Stimulated activated naive B cell treated with anti-CD40 and anti-IgM and Interleukin-4, amounts not matched to agents 10 μg/mL and 1 μg/mL and 100 μg/mL, for 72 hours (primary cell): ENCODE results near the gene VWA3B.
"Not testable (repeated sequence)": the region's sequence is repeated elsewhere in the genome, so short reads cannot be mapped to it uniquely, and the experiment has no call there.

Experiments
- ATAC-seq, 2 donors: fragments of 150-1000 bp; cut with Tn5 transposase; replicated peaks; 2 replicates each; pipeline ENCODE4 v1.10.0; 2021; ENCODE audit warnings: moderate library complexity in 1 of 2
- DNase-seq: peaks from one replicate; pipeline ENCODE4 v3.0.0; 2021
- H3K27ac Mint-ChIP-seq: one replicate; pipeline ENCODE4 v1.8.0; 2022; ENCODE audit warnings: mild to moderate bottlenecking, mixed read lengths
- H3K27me3 Mint-ChIP-seq, 2 donors: one replicate each; pipeline ENCODE4 v1.8.0; 2022; ENCODE audit warnings: mixed read lengths in 2 of 2
- H3K36me3 Mint-ChIP-seq, 2 donors: one replicate each; pipeline ENCODE4 v1.8.0; 2022; ENCODE audit warnings: mixed read lengths in 2 of 2, mild to moderate bottlenecking in 1 of 2
- H3K4me1 Mint-ChIP-seq, 2 donors: one replicate each; pipeline ENCODE4 v1.8.0; 2022; ENCODE audit warnings: mixed read lengths in 2 of 2, mild to moderate bottlenecking in 1 of 2
- H3K4me3 Mint-ChIP-seq, 2 donors: one replicate each; pipeline ENCODE4 v1.8.0; 2022; ENCODE audit warnings: mild to moderate bottlenecking in 2 of 2, mixed read lengths in 2 of 2, moderate library complexity in 1 of 2
- H3K9me3 Mint-ChIP-seq, 2 donors: one replicate each; pipeline ENCODE4 v1.8.0; 2022; ENCODE audit warnings: mixed read lengths in 2 of 2, mild to moderate bottlenecking in 1 of 2

Gene VWA3B

DNA sequence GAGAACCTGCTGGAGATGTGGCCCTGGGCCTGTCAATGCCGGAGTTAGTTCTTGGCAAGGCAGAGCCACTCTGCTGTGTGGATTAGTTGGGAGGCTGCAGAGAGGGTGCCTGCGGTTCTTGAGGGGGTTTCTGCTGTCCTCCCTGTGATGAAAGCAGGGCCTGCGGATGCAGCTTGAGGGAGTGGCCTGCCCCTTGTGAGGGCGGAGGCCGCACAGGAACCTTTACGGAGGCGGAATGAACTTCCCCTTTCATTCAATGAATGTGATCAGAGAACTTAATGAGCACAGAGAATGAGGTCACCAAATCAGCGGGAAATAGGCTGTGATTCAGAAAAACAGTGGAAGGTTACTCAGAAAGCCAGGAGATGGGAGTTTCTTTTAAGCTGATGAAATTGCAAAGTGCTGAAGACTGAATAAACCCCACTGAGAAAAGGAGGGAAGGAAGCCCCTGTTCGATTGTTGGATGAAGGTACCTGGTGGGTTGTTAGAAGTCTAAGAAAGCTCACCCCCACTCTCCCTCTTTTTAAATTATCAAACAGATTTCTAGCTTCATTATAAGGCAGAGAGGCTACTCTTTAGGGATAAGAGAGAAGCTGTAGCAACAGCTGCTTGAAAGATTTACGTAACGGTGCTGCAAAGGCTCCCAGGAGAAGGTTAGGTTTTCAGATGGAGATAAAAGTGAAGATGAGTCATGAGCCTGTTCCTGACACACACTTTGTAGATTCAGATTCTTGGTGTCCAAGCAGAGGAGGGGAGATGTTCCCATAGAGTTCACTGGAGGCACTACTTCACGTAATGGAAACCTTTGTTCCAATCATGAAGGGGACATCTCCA, 47.4 kb downstream of the VWA3B start:
- Mint-ChIP-seq H3K4me3 (peak overlapping the region; percentile 10 to 30), H3K27ac (peak overlapping the region; percentile 38), H3K4me1 (peaks cover 30 to 34% of the 10 kb centered on the region in 2 donors), H3K27me3 (no peaks in the 10 kb centered on the region), H3K9me3 (peaks cover 0 to 1% of the 10 kb centered on the region in 2 donors), H3K36me3 (no peaks in the 10 kb centered on the region)
- ATAC-seq (peak; percentile 98 to 99), DNase-seq (peak; percentile 84)

DNA sequence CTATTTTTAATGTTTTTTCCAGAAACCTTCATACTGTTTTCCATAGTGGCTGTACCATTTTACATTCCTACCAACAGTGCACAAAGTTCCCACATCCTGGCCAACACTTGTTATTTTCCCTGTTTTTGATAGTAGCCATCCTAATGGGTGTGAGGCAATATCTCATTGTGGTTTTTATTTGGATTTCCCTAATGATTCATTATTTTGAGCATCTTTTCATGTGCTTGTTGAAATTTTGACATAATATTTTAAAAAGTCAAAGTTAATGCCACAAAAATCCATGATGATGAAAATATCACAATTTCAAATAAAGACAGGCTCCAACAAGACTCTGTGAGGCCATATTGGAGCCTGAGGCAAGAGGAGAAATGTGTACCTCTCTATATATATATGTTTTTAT, 50.2 kb downstream of the VWA3B start:
- Mint-ChIP-seq H3K4me1 (peaks cover 31 to 37% of the 10 kb centered on the region in 2 donors), H3K27ac (no peak overlapping the region), H3K4me3 (no peak overlapping the region), H3K36me3 (no peaks in the 10 kb centered on the region), H3K27me3 (no peaks in the 10 kb centered on the region), H3K9me3 (peaks cover 0 to 1% of the 10 kb centered on the region in 2 donors)
- no peak for ATAC-seq
- no peak for DNase-seq

DNA sequence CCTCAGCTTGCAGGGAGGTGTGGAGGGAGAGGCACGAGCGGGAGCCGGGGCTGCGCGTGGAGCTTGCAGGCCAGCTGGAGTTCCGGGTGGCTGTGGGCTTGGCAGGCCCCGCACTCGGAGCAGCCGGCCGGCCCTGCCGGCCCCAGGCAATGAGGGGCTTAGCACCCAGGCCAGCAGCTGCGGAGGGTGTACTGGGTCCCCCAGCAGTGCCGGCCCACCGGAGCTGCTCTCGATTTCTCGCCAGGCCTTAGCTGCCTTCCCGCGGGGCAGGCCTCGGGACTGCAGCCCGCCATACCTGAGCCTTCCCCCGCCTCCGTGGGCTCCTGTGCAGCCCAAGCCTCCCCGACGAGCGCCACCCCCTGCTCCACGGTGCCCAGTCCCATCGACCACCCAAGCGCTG, 52.0 kb downstream of the VWA3B start:
- not testable (repeated sequence) for H3K9me3 Mint-ChIP-seq, H3K4me3 Mint-ChIP-seq, H3K27me3 Mint-ChIP-seq, DNase-seq, H3K36me3 Mint-ChIP-seq, ATAC-seq
- Mint-ChIP-seq H3K4me1 (peaks cover 25 to 29% of the 10 kb centered on the region in 2 donors), H3K27ac (peak overlapping the region; percentile 56)

DNA sequence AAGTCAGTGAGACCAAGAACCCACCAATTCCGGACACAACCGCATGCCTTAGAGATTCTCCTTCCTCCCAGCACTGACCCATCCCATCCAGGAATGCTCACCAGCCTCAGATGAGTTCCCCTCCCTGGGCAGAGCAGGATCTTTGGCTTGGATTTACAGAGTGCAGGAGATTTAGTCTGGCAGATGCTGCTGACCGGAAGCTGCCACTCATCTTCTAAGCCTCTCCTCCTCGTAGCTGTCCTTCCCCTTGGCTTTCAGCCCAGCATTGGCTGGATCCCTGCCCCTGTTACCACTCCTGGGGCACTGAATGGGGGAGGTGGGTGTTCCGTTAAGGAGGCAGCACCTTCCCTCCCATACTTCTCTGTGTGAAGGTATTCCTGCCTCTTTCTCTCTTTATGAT, 53.2 kb downstream of the VWA3B start:
- Mint-ChIP-seq H3K27me3 (no peaks in the 10 kb centered on the region), H3K36me3 (no peaks in the 10 kb centered on the region), H3K27ac (peak overlapping the region; percentile 33), H3K4me3 (no peak overlapping the region), H3K4me1 (peaks cover 15 to 19% of the 10 kb centered on the region in 2 donors), H3K9me3 (peaks cover 0 to 1% of the 10 kb centered on the region in 2 donors)
- no peak for ATAC-seq
- no peak for DNase-seq

DNA sequence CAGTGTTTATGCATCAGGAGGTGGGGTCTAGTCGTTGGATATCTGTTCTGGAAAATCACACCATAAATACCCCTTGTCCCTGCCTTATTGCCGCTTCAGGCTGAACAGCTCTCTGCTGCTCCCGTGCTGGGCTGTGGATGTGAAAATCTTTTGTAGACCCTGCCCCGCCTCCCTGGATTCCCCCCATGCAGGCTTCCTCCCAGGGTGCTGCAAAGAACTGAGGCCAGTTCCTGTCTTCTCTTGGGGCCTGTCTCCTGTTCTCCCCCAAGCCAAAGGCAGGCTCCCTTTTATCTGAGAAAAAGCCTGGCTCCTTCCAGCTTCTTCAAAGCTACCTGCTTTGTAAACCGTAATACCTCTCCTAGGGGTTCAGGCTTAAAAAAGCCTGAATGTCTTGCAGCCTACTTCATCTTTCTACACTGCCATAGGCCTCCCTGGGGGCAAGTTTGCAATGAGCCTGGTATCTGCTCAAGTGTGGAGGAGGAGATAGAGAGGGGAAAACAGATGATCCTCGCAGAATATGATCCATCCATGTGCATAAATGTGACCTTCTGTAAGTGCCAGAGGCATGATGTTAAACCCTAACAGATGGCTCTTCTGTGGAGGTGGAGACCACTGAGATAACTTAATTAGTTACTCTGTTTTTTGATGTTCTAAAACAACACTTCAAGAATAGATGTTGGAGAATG, 55.3 kb downstream of the VWA3B start:
- no peaks in the 10 kb centered on the region for H3K27me3 Mint-ChIP-seq
- peaks cover 8 to 9% of the 10 kb centered on the region in 2 donors for H3K4me1 Mint-ChIP-seq
- H3K4me3 Mint-ChIP-seq: no peak overlapping the region
- H3K27ac Mint-ChIP-seq: peak overlapping the region; percentile 43
- DNase-seq (no peak), ATAC-seq (peak in 1 of 2 donors; percentile 57)
- H3K9me3 Mint-ChIP-seq: peaks cover 2 to 7% of the 10 kb centered on the region in 2 donors
- H3K36me3 Mint-ChIP-seq: peaks cover 0 to 4% of the 10 kb centered on the region in 2 donors

DNA sequence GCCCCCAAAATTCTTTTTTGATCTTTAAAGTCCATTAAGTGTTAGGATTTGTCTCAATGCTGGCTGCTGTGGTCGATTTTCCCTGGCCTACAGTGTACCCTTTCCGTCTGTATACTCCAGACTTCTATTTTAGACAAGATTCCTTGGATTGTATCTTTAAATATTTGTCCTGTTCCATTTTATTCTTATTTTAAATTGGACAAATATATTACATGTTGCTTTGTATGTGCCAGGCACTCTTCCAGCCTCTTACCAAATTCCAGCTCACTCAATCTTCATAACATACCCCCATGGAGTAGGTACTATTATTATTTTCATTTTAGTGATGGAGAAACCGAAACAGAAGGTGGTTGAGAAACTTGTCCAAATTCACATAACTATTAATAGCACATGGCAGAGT, 58.1 kb downstream of the VWA3B start:
- Mint-ChIP-seq H3K9me3 (peaks cover 3 to 7% of the 10 kb centered on the region in 2 donors), H3K27me3 (no peaks in the 10 kb centered on the region), H3K4me3 (no peak overlapping the region), H3K4me1 (peaks cover 7 to 8% of the 10 kb centered on the region in 2 donors), H3K27ac (no peak overlapping the region), H3K36me3 (peaks cover 0 to 4% of the 10 kb centered on the region in 2 donors)
- DNase-seq (no peak), ATAC-seq (no peak)

DNA sequence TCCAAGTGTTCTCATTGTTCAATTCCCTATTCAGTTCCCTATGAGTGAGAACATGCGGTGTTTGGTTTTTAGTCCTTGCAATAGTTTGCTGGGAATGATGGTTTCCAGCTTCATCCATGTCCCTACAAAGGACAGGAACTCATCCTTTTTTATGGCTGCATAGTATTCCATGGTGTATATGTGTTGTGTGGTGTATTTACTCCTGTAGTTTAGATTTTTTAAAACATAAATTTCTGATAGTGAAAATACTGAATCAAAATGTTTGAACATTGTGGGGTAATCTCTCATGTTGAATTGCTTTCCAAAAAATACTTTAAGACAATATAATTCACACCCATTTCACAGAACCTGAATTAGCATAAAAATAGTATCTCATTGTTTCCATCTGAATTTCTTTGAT, 60.9 kb downstream of the VWA3B start:
- not testable (repeated sequence) for H3K36me3 Mint-ChIP-seq, DNase-seq, H3K4me3 Mint-ChIP-seq, H3K9me3 Mint-ChIP-seq, H3K4me1 Mint-ChIP-seq, H3K27ac Mint-ChIP-seq, ATAC-seq, H3K27me3 Mint-ChIP-seq

DNA sequence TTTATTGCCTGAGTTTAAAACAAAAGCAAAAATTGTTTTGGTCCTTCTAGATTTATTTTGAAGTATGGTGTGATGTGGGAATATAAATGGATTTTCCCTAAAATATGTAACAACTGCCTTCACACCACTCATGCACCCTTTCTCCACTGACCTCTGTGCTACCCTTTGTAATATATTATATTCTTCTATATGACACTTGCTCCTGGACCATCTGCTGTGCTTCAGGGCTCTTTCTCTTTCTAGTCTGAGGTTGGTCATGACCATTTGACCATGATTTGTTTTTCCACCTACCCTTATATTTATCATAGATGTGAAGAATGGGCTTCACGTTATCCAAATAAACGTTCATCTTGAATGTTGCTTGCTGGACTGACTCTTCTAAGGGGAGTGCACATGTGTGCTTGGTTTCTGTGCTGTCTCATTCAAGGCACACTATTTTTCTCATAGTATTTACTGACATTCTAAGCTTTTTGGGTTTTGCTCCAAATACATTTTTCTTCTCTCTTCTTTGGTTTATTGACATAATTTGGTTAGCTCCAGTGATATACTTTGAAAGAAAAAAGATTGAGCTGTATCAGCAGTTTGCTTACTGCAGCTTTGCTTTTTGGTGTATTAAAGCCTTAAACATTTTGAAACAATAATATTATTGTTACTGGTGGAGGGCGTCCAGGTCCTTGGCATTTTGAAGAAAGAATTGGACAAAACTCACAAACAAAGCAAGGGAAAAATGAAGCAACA, 61.8 kb downstream of the VWA3B start:
- no peak overlapping the region for H3K27ac Mint-ChIP-seq
- H3K4me3 Mint-ChIP-seq: no peak overlapping the region
- ATAC-seq (no peak), DNase-seq (no peak)
- H3K36me3 Mint-ChIP-seq: peaks cover 0 to 4% of the 10 kb centered on the region in 2 donors
- no peaks in the 10 kb centered on the region for H3K4me1 Mint-ChIP-seq
- peaks cover 3 to 7% of the 10 kb centered on the region in 2 donors for H3K9me3 Mint-ChIP-seq
- no peaks in the 10 kb centered on the region for H3K27me3 Mint-ChIP-seq

DNA sequence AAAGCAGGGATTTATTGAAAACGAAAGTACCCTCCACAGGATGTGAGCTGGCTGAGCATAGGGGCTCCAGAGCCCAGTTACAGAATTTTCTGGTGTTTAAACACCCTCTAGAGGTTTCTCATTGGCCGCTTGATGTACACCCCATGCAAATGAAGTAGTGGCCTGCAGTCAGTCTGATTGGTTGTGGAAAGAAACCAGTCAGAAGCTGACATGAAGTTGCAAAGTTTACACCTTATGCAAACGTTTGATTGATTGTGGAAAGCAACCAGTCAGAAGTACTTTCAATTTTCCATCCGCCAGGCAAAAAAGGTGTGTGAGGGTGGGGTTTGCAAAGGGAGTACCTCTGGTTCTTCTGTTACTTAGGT, 62.3 kb downstream of the VWA3B start:
- no peaks in the 10 kb centered on the region for H3K4me1 Mint-ChIP-seq

DNA sequence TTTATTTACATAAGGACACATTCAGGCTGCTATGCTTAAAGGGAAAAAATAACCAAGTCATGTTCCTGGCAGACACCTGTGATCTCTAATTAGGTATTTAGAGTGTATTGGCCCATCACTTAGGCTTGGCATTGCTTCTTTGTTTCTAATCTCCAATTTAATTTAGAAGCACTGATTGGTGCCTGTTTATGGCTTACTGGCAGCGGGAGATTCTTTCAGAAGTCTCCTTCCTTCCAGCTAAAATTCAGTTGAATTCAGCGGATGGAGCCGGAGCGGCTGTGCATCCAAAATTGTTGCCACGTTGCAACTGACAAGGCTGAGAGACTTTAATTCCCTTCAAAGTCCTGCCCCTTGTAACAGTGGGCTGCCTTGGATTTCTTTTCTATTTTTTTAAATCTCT, 66.5 kb downstream of the VWA3B start:
- Mint-ChIP-seq H3K4me1 (peaks cover 0 to 3% of the 10 kb centered on the region in 2 donors), H3K9me3 (peaks cover 0 to 1% of the 10 kb centered on the region in 2 donors), H3K27me3 (peaks cover 3 to 14% of the 10 kb centered on the region in 2 donors), H3K36me3 (no peaks in the 10 kb centered on the region), H3K27ac (no peak overlapping the region), H3K4me3 (no peak overlapping the region)
- ATAC-seq: no peak
- DNase-seq: no peak

More for the DNA sequence above, 62.3 kb downstream of the VWA3B start:
- H3K27me3 Mint-ChIP-seq: peaks cover 0 to 2% of the 10 kb centered on the region in 2 donors
- no peak overlapping the region for H3K27ac Mint-ChIP-seq
- ATAC-seq (peak in 1 of 2 donors; percentile 22), DNase-seq (no peak)
- no peak overlapping the region for H3K4me3 Mint-ChIP-seq
- H3K9me3 Mint-ChIP-seq: peaks cover 3 to 7% of the 10 kb centered on the region in 2 donors
- peaks cover 0 to 4% of the 10 kb centered on the region in 2 donors for H3K36me3 Mint-ChIP-seq

DNA sequence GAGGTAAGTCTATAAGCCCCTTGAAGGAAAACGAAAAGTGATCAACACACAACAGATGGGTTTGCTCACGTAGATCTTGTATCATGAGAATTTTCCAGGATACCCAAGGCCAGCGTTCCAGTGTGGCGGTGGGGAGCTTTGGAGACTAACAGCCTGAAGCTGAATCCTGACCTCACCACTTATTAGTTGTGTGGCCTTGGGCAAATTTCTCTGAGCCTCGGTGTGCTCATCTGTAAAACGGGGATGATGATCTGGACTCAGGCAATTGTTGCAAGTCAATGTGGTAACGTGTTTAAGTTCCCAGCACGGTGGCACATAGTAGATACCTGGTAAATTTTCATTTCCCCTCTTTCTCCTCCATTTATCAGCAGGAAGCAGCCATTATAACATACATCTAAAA, 68.3 kb downstream of the VWA3B start:
- H3K27me3 Mint-ChIP-seq: peaks cover 3 to 19% of the 10 kb centered on the region in 2 donors
- ATAC-seq (no peak), DNase-seq (no peak)
- H3K4me1 Mint-ChIP-seq: peaks cover 0 to 3% of the 10 kb centered on the region in 2 donors
- no peak overlapping the region for H3K27ac Mint-ChIP-seq
- H3K4me3 Mint-ChIP-seq: no peak overlapping the region
- H3K36me3 Mint-ChIP-seq: no peaks in the 10 kb centered on the region
- H3K9me3 Mint-ChIP-seq: no peaks in the 10 kb centered on the region

DNA sequence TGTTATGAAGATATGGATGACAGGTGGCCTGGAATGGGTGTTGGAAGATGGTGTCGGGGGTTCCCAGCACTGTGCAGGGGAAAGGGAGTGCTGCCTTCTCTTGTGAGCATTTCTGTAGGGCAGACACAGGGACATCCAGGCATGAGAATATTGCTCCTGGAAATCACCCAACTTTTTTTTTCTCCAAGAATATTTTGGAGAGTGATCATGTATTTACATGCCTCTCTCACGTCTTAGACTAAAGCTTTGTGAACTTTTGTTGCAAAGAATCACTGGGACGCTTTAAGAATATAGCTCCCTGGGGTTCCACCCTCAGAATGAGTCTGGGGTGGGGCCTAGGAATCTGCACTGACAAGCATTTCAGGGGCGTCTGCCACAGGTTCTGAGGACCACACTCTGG, 68.7 kb downstream of the VWA3B start:
- peaks cover 0 to 3% of the 10 kb centered on the region in 2 donors for H3K4me1 Mint-ChIP-seq
- H3K27me3 Mint-ChIP-seq: peaks cover 3 to 24% of the 10 kb centered on the region in 2 donors
- no peak overlapping the region for H3K4me3 Mint-ChIP-seq
- no peaks in the 10 kb centered on the region for H3K36me3 Mint-ChIP-seq
- DNase-seq (no peak), ATAC-seq (no peak)
- no peak overlapping the region for H3K27ac Mint-ChIP-seq
- H3K9me3 Mint-ChIP-seq: no peaks in the 10 kb centered on the region

DNA sequence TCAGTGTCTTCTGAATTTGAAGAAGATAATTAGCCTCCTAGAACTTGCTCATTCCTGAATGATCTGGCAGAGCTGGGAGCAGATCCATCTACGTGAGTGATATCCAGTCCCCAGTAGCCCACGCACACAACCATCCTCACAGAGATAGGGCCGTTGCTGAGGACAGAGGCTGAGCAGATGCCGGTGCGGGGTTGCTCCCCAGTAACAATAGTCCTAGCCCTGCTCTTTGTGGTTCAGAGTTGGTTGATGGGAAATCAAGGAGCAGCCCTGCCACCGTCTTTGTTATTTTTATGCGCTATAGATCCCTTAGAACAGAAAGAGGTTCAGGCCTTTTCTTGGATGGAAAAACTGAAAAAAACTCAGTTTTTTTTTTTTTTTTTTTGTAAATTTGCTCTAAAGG, 69.3 kb downstream of the VWA3B start:
- no peak for DNase-seq
- no peak for ATAC-seq
- Mint-ChIP-seq H3K4me3 (no peak overlapping the region), H3K4me1 (peaks cover 0 to 3% of the 10 kb centered on the region in 2 donors), H3K36me3 (no peaks in the 10 kb centered on the region), H3K27me3 (peaks cover 3 to 30% of the 10 kb centered on the region in 2 donors), H3K9me3 (no peaks in the 10 kb centered on the region), H3K27ac (no peak overlapping the region)

DNA sequence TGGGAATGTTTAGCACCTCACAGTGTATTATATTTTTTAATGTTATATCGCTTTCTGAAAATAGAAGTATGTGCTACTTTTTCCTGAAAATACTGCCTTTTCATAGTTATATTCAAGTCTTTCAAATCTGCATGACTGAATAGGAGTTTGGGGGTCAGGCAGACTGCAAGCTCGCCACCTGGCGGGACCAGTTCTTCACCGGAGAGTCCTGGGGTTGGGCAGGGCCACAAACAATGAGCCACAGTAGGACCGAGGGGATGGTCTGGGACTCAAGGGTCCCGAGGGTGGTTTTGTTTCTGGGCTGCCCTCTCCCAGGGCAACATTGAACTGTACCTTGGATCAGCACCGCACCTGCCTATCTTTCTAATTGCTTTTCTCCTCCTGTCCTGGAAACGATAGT, 70.6 kb downstream of the VWA3B start:
- ATAC-seq (no peak), DNase-seq (no peak)
- Mint-ChIP-seq H3K9me3 (no peaks in the 10 kb centered on the region), H3K27ac (no peak overlapping the region), H3K4me3 (no peak overlapping the region), H3K4me1 (peaks cover 0 to 3% of the 10 kb centered on the region in 2 donors), H3K27me3 (peaks cover 3 to 30% of the 10 kb centered on the region in 2 donors), H3K36me3 (no peaks in the 10 kb centered on the region)
